Nephron progenitor cell (in vitro differentiated cells): Measurements from ENCODE around the gene CPNE1.

Experiments
- DNase-seq: peaks from one replicate; pipeline ENCODE4 v3.0.0; 2021
- H3K27ac Mint-ChIP-seq: 2 replicates; pipeline ENCODE4 v1.8.0; 2021; ENCODE audit warnings: mild to moderate bottlenecking, moderate library complexity, mixed read lengths
- H3K27me3 Mint-ChIP-seq: 2 replicates; pipeline ENCODE4 v1.8.0; 2021; ENCODE audit warnings: mild to moderate bottlenecking, low read depth, mixed read lengths; ENCODE audit not compliant: poor library complexity
- H3K36me3 Mint-ChIP-seq: 2 replicates; pipeline ENCODE4 v1.8.0; 2021; ENCODE audit warnings: low read depth, mixed read lengths
- H3K4me1 Mint-ChIP-seq: 2 replicates; pipeline ENCODE4 v1.8.0; 2021; ENCODE audit warnings: mixed read lengths
- H3K4me3 Mint-ChIP-seq: 2 replicates; pipeline ENCODE4 v1.8.0; 2021; ENCODE audit warnings: mild to moderate bottlenecking, moderate library complexity, mixed read lengths
- H3K9me3 Mint-ChIP-seq: 2 replicates; pipeline ENCODE4 v1.8.0; 2021; ENCODE audit warnings: mild to moderate bottlenecking, moderate library complexity, mixed read lengths
- TF ChIP-seq, protein P1 (sequence below): fragments of 200-600 bp; sonication (generic); IDR thresholded peaks from 2 replicates; pipeline ENCODE4 v1.5.0; 2021; ENCODE audit warnings: antibody characterized with exemption

CPNE1 gene

DNA sequence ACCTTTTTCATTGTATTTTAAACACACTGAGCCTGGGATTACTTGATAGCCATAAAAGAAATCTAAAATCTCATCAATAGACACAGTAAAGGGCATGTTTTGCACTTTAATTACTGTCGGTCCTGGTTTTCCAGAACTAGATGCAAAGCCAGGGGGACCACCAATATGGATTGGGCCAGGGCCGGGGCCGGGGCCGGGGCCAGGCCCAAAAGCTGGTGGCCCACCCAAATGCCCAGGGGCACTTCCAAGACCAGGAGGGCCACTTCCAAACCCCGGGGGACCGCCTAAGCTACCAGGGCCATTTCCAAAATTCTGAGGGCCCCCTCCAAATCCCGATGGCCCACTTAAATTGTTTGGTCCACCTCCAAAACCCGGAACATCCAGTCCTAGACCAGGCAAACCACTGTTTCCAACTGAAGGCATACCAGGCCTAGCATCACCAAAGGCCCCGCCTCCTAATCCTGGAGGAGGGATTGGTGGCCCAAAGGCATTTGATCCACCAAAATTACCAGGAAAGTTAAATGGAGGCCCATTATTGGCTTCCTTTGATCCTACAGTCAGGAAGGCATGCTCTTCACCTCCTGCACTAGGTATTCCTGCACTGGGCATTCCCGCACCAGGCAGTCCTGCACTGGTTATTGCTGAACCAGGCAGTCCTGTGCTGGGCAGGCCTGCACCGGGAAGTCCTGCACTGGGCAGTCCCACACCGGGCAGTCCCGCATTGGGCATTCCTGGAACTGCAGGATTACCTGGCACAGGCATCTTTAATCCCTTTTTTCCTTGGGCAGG lies 11.9 kb downstream of the CPNE1 start:
- H3K9me3 Mint-ChIP-seq = no peaks in the 10 kb centered on the region
- H3K4me3 Mint-ChIP-seq = no peak overlapping the region
- H3K27ac Mint-ChIP-seq = no peak overlapping the region
- H3K4me1 Mint-ChIP-seq = peaks cover 5% of the 10 kb centered on the region
- no peaks in the 10 kb centered on the region for H3K27me3 Mint-ChIP-seq
- TF ChIP-seq, protein P1, sequence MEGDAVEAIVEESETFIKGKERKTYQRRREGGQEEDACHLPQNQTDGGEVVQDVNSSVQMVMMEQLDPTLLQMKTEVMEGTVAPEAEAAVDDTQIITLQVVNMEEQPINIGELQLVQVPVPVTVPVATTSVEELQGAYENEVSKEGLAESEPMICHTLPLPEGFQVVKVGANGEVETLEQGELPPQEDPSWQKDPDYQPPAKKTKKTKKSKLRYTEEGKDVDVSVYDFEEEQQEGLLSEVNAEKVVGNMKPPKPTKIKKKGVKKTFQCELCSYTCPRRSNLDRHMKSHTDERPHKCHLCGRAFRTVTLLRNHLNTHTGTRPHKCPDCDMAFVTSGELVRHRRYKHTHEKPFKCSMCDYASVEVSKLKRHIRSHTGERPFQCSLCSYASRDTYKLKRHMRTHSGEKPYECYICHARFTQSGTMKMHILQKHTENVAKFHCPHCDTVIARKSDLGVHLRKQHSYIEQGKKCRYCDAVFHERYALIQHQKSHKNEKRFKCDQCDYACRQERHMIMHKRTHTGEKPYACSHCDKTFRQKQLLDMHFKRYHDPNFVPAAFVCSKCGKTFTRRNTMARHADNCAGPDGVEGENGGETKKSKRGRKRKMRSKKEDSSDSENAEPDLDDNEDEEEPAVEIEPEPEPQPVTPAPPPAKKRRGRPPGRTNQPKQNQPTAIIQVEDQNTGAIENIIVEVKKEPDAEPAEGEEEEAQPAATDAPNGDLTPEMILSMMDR = no peak
- peaks cover 46% of the 10 kb centered on the region for H3K36me3 Mint-ChIP-seq
- no peak for DNase-seq

DNA sequence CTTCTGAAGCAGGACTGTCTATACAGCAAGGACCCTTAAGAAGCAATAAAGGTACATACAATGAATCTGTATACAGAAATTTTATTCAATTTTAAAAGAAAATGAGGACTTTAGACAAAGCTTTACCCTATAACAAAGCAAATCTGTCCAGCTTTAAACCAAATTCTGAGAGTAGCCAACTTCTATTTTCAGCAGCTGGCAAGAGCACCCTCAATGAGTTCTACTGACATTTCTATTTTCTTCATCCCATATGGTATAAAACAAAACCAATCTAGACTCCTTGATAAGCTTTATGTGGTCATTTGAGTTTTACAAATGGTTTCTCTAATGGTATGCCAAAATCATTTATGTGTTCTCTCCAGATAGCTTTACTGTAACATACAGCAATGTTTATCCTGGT lies 12.7 kb downstream of the CPNE1 start:
- Mint-ChIP-seq H3K4me1 (no peaks in the 10 kb centered on the region), H3K27me3 (no peaks in the 10 kb centered on the region), H3K27ac (no peak overlapping the region), H3K4me3 (no peak overlapping the region), H3K9me3 (no peaks in the 10 kb centered on the region), H3K36me3 (peaks cover 52% of the 10 kb centered on the region)
- no peak for DNase-seq
- TF ChIP-seq, protein P1 = no peak

DNA sequence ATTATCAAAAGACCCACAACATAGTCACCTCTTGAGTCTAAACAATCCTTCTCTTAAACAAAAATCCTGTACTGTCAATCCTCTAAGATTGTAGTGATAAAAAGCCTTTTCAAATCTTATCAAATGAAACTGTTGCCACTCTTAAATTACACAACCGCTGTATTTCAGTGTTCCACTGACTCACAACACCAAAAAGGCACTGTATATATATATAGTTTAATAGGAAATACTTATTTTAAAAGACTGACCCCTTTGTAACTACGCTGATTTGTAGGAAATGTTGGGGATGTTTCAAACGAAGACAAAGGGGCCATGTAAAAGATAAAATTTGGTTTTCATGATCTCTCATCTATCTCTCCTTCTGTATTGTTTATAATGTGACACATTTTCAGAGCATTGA lies 14.1 kb downstream of the CPNE1 start:
- Mint-ChIP-seq H3K27ac (no peak overlapping the region), H3K4me1 (no peaks in the 10 kb centered on the region), H3K36me3 (peaks cover 52% of the 10 kb centered on the region), H3K9me3 (no peaks in the 10 kb centered on the region), H3K27me3 (no peaks in the 10 kb centered on the region), H3K4me3 (no peak overlapping the region)
- DNase-seq = no peak
- TF ChIP-seq, protein P1 = no peak

DNA sequence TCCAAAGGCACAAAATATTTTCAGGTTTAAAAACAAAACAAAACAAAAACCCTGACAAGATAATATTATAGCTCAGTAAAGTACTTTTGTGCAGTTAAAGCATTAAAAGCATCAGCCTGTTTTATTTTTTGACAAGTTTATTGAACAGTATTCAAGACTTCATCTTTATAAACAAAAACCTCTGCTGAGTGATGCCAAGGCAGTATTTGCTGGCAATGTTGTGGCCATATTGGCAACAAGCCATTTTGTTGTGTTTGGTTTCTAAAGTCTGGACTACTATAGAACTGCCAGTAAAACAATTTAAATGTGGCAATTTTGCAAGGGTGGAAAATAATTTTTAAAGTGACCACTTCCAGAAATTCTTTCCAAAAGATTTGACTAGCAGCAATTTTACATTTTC lies 15.9 kb downstream of the CPNE1 start:
- TF ChIP-seq, protein P1 = no peak
- DNase-seq = no peak
- Mint-ChIP-seq H3K4me3 (no peak overlapping the region), H3K27ac (no peak overlapping the region), H3K36me3 (peaks cover 52% of the 10 kb centered on the region), H3K27me3 (no peaks in the 10 kb centered on the region), H3K4me1 (no peaks in the 10 kb centered on the region), H3K9me3 (no peaks in the 10 kb centered on the region)

DNA sequence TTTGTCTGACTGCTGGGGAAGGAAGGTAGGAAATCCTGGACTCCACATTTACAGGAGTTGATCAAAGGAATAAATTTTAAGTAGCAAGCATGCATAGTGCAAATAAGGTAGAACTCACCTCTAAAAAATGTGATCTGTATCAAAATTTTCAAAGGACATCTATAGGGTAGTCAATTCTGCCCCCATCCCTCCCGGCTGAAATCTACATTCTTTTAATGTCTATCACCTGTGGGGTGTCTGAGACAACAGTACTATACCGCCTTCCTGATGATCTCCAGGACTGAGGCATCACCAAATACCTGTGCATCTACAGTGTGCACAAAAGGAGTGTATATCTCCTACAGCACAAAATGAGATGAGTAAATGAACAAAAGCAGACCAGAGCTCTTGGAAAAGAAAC lies 19.9 kb downstream of the CPNE1 start:
- H3K4me1 Mint-ChIP-seq = peaks cover 13% of the 10 kb centered on the region
- no peak overlapping the region for H3K4me3 Mint-ChIP-seq
- TF ChIP-seq, protein P1 = no peak
- H3K36me3 Mint-ChIP-seq = peaks cover 26% of the 10 kb centered on the region
- no peak for DNase-seq
- H3K9me3 Mint-ChIP-seq = no peaks in the 10 kb centered on the region
- no peaks in the 10 kb centered on the region for H3K27me3 Mint-ChIP-seq
- H3K27ac Mint-ChIP-seq = peak overlapping the region; percentile 14

DNA sequence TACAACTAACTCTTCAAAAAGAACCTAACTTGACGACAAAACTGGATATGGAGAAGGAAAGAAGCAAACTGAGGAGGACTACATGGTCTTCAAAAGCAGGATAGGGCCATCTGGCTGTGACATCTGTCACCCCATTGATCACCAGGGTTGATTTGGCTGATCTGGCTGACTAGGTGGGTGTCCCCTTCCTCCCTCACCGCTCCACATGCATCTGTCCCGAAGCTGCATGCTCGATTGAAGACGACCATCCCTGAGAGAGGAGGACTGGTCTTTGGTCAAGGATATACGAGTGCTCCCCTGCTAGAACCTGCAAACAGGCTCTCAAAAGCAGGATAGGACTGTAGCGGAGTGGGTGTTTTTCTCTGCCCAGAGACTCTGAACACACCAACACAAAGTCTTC lies 21.7 kb downstream of the CPNE1 start:
- H3K27ac Mint-ChIP-seq = peak overlapping the region; percentile 64
- TF ChIP-seq, protein P1 = no peak
- no peaks in the 10 kb centered on the region for H3K9me3 Mint-ChIP-seq
- no peaks in the 10 kb centered on the region for H3K27me3 Mint-ChIP-seq
- peaks cover 8% of the 10 kb centered on the region for H3K36me3 Mint-ChIP-seq
- DNase-seq = no peak
- H3K4me3 Mint-ChIP-seq = no peak overlapping the region
- H3K4me1 Mint-ChIP-seq = peaks cover 16% of the 10 kb centered on the region
